ENCODE measurements around the gene SLC26A5.
"Not testable (repeated sequence)": the region's sequence is repeated elsewhere in the genome, so short reads cannot be mapped to it uniquely, and the experiment has no call there.

SLC26A5 gene

GRCh38 chr7:103405789-103406613 lies 40.0 kb downstream of the SLC26A5 start:
- not testable (repeated sequence) for H3K27ac ChIP-seq (ENCODE audit: low read depth, low read length); H3K4me3 ChIP-seq (ENCODE audit: low read depth in 1 of 2, low read length in 2 of 2); H3K27me3 ChIP-seq (ENCODE audit: control insufficient read depth in 1 of 2, insufficient read depth in 2 of 2, low read length in 2 of 2); H3K36me3 ChIP-seq (ENCODE audit: control insufficient read depth in 1 of 2, insufficient read depth in 2 of 2, low read length in 2 of 2); H3K9me3 ChIP-seq (ENCODE audit: control insufficient read depth in 1 of 2, low read length in 2 of 2); H3K4me1 ChIP-seq (ENCODE audit: control insufficient read depth in 1 of 2, insufficient read depth in 2 of 2, low read length in 2 of 2); H3K9ac ChIP-seq (ENCODE audit: low read depth in 1 of 2, low read length in 2 of 2)

DNA sequence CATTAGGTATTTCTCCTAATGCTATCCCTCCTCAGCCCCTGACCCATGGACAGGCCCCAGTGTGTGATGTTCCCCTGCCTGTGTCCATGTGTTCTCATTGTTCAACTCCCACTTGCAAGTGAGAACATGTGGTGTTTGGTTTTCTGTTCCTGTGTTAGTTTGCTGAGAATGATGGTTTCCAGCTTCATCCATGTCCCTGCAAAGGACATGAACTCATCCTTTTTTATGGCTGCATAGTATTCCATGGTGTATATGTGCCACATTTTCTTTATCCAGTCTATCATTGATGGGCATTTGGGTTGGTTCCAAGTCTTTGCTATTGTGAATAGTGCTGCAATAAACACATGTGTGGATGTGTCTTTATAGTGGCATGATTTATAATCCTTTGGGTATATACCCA lies 46.3 kb downstream of the SLC26A5 start:
- not testable (repeated sequence) for H3K9ac ChIP-seq (ENCODE audit: low read depth in 1 of 2, low read length in 2 of 2); H3K4me3 ChIP-seq (ENCODE audit: low read depth in 1 of 2, low read length in 2 of 2); H3K27ac ChIP-seq (ENCODE audit: low read depth, low read length); H3K4me1 ChIP-seq (ENCODE audit: control insufficient read depth in 1 of 2, insufficient read depth in 2 of 2, low read length in 2 of 2); H3K36me3 ChIP-seq (ENCODE audit: control insufficient read depth in 1 of 2, insufficient read depth in 2 of 2, low read length in 2 of 2); H3K9me3 ChIP-seq (ENCODE audit: control insufficient read depth in 1 of 2, low read length in 2 of 2); H3K27me3 ChIP-seq (ENCODE audit: control insufficient read depth in 1 of 2, insufficient read depth in 2 of 2, low read length in 2 of 2)

DNA sequence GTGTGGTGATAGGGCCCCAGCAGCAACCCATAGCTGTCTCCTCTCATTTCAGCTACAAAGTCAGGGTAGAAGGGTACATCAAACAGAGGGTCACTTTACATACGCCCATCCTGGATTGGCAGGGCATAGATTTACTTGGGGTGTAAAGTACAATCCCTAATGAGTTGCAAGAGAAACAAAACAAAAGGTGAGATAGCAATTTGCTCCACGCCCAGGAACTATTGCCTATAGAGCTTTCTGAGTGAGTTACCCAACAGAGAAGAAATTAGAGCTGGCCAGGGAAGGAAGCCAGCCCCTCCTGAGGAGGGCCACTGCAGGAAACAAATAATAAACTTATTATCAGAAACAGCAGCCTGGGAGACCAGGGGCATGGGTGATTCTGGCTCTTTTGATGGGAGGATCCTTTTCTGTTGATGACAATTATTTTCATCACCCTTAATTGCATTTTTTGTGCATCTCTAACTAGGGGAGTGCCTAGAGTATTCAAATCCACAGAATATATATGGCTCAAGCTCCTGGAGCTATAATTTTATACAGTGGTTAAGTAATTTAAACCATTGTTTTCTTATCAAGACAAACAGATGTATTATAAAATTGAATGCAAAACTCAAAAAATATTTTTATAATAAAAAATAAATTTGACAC lies 47.4 kb downstream of the SLC26A5 start:
- no peaks in the 10 kb centered on the region for H3K36me3 ChIP-seq (ENCODE audit: control insufficient read depth in 1 of 2, insufficient read depth in 2 of 2, low read length in 2 of 2)
- no peak overlapping the region for H3K9ac ChIP-seq (ENCODE audit: low read depth in 1 of 2, low read length in 2 of 2)
- no peak overlapping the region for H3K4me3 ChIP-seq (ENCODE audit: low read depth in 1 of 2, low read length in 2 of 2)
- H3K4me1 ChIP-seq (ENCODE audit: control insufficient read depth in 1 of 2, insufficient read depth in 2 of 2, low read length in 2 of 2), result peaks cover 6 to 7% of the 10 kb centered on the region in 2 donors
- H3K27me3 ChIP-seq (ENCODE audit: control insufficient read depth in 1 of 2, insufficient read depth in 2 of 2, low read length in 2 of 2), result no peaks in the 10 kb centered on the region
- H3K27ac ChIP-seq (ENCODE audit: low read depth, low read length), result no peak overlapping the region
- H3K9me3 ChIP-seq (ENCODE audit: control insufficient read depth in 1 of 2, low read length in 2 of 2), result no peaks in the 10 kb centered on the region

- no peak overlapping the region for H3K9ac ChIP-seq (ENCODE audit: low read depth in 1 of 2, low read length in 2 of 2)
- no peak overlapping the region for H3K4me3 ChIP-seq (ENCODE audit: low read depth in 1 of 2, low read length in 2 of 2)
- H3K27ac ChIP-seq (ENCODE audit: low read depth, low read length), result no peak overlapping the region
- peaks cover 7 to 11% of the 10 kb centered on the region in 2 donors for H3K4me1 ChIP-seq (ENCODE audit: control insufficient read depth in 1 of 2, insufficient read depth in 2 of 2, low read length in 2 of 2)
- no peaks in the 10 kb centered on the region for H3K9me3 ChIP-seq (ENCODE audit: control insufficient read depth in 1 of 2, low read length in 2 of 2)
- H3K36me3 ChIP-seq (ENCODE audit: control insufficient read depth in 1 of 2, insufficient read depth in 2 of 2, low read length in 2 of 2), result no peaks in the 10 kb centered on the region
- no peaks in the 10 kb centered on the region for H3K27me3 ChIP-seq (ENCODE audit: control insufficient read depth in 1 of 2, insufficient read depth in 2 of 2, low read length in 2 of 2)
Observed at GRCh38 chr7:103396471-103396870, 49.5 kb downstream of the SLC26A5 start.

DNA sequence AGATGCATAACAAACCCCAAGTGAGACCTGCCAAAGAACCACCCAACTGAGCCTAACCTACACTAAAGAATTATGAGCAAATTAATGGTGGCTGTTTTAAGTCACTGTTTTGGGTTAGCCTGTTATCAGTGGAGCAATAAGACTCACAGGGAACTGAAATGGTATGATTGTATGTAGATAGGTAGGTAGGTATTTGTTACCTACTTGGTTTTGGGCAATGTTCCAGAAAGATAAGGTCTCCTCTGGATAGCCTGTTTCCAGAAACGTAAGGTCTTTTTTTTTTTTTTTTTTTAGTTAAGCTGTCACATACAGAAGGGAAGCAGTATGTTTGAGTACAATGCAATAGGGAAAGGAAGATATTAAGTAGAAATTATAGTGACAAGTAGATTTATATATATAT lies 50.9 kb downstream of the SLC26A5 start:
- H3K36me3 ChIP-seq (ENCODE audit: control insufficient read depth in 1 of 2, insufficient read depth in 2 of 2, low read length in 2 of 2), result no peaks in the 10 kb centered on the region

DNA sequence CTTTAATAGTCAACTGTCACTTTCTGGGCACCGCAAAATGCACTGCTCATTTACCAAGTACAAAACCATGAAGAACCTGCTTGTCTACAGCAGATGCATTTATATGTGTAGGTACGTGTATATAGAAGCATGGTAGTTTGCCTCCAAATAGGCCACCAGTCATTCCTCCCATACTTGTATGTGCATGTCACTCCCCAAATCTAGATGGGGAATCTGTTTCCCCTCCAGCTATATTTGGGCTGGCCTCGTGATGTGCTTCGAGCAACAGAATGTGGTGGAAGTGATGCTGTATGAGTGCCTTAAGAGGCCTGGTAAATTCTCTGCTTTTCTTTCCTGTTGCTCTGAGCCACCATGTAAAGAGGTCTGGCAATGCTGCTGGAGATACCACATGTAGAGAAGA lies 51.4 kb downstream of the SLC26A5 start:
- Histone ChIP-seq H3K4me1 (ENCODE audit: control insufficient read depth in 1 of 2, insufficient read depth in 2 of 2, low read length in 2 of 2) (peaks cover 7 to 14% of the 10 kb centered on the region in 2 donors), H3K27ac (ENCODE audit: low read depth, low read length) (no peak overlapping the region), H3K9me3 (ENCODE audit: control insufficient read depth in 1 of 2, low read length in 2 of 2) (no peaks in the 10 kb centered on the region), H3K36me3 (ENCODE audit: control insufficient read depth in 1 of 2, insufficient read depth in 2 of 2, low read length in 2 of 2) (no peaks in the 10 kb centered on the region), H3K4me3 (ENCODE audit: low read depth in 1 of 2, low read length in 2 of 2) (no peak overlapping the region), H3K27me3 (ENCODE audit: control insufficient read depth in 1 of 2, insufficient read depth in 2 of 2, low read length in 2 of 2) (no peaks in the 10 kb centered on the region), H3K9ac (ENCODE audit: low read depth in 1 of 2, low read length in 2 of 2) (no peak overlapping the region)

More for the DNA sequence above, 50.9 kb downstream of the SLC26A5 start:
- no peaks in the 10 kb centered on the region for H3K27me3 ChIP-seq (ENCODE audit: control insufficient read depth in 1 of 2, insufficient read depth in 2 of 2, low read length in 2 of 2)
- no peak overlapping the region for H3K9ac ChIP-seq (ENCODE audit: low read depth in 1 of 2, low read length in 2 of 2)
- H3K4me1 ChIP-seq (ENCODE audit: control insufficient read depth in 1 of 2, insufficient read depth in 2 of 2, low read length in 2 of 2), result peaks cover 7 to 14% of the 10 kb centered on the region in 2 donors
- H3K9me3 ChIP-seq (ENCODE audit: control insufficient read depth in 1 of 2, low read length in 2 of 2), result no peaks in the 10 kb centered on the region
- H3K4me3 ChIP-seq (ENCODE audit: low read depth in 1 of 2, low read length in 2 of 2), result no peak overlapping the region
- H3K27ac ChIP-seq (ENCODE audit: low read depth, low read length), result no peak overlapping the region

DNA sequence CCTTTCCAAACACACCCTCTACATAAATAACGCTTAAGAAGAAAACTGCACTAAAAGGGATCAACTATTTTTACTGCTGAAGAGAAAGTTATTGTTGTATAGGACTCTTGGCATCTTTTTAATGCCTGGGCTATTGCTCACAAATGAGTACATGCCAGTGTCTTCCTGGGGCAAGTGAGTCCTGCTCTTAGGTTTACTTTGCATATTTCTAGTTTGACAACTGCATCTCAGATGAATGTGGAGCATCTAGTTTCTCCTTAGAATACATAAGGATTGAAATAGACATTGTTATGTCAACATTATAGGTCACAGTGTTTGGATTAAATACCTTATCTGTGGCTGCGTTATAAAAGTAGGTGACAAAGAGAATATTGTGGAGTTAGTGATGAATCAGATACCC lies 54.0 kb downstream of the SLC26A5 start:
- no peaks in the 10 kb centered on the region for H3K27me3 ChIP-seq (ENCODE audit: control insufficient read depth in 1 of 2, insufficient read depth in 2 of 2, low read length in 2 of 2)
- no peak overlapping the region for H3K4me3 ChIP-seq (ENCODE audit: low read depth in 1 of 2, low read length in 2 of 2)
- H3K9ac ChIP-seq (ENCODE audit: low read depth in 1 of 2, low read length in 2 of 2), result no peak overlapping the region
- H3K36me3 ChIP-seq (ENCODE audit: control insufficient read depth in 1 of 2, insufficient read depth in 2 of 2, low read length in 2 of 2), result no peaks in the 10 kb centered on the region
- H3K27ac ChIP-seq (ENCODE audit: low read depth, low read length), result no peak overlapping the region
- no peaks in the 10 kb centered on the region for H3K9me3 ChIP-seq (ENCODE audit: control insufficient read depth in 1 of 2, low read length in 2 of 2)
- H3K4me1 ChIP-seq (ENCODE audit: control insufficient read depth in 1 of 2, insufficient read depth in 2 of 2, low read length in 2 of 2), result peaks cover 8 to 13% of the 10 kb centered on the region in 2 donors

DNA sequence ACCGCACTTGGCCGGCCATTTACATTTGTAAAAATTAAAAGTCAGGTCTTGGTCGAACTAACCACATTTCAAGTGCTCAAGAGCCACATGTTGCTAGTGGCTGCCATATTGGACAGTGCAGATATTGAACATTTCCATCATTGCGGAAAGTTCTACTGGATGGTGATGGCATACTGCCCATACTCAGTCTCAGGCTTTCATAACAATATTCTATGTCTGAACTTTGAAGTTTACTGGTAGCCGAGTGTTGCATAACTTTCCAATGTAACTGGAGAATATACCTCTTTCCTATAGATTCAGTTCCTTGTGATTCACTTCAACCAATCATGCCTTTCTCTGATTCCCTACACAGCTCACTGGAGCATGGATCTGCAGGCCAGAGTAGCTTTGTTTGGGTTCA lies 54.9 kb downstream of the SLC26A5 start:
- no peak overlapping the region for H3K27ac ChIP-seq (ENCODE audit: low read depth, low read length)

GRCh38 chr7:103389263-103389662 lies 56.7 kb downstream of the SLC26A5 start:
- Histone ChIP-seq H3K36me3 (ENCODE audit: control insufficient read depth in 1 of 2, insufficient read depth in 2 of 2, low read length in 2 of 2) (no peaks in the 10 kb centered on the region), H3K9ac (ENCODE audit: low read depth in 1 of 2, low read length in 2 of 2) (no peak overlapping the region), H3K9me3 (ENCODE audit: control insufficient read depth in 1 of 2, low read length in 2 of 2) (no peaks in the 10 kb centered on the region), H3K4me3 (ENCODE audit: low read depth in 1 of 2, low read length in 2 of 2) (no peak overlapping the region), H3K27ac (ENCODE audit: low read depth, low read length) (no peak overlapping the region), H3K27me3 (ENCODE audit: control insufficient read depth in 1 of 2, insufficient read depth in 2 of 2, low read length in 2 of 2) (no peaks in the 10 kb centered on the region), H3K4me1 (ENCODE audit: control insufficient read depth in 1 of 2, insufficient read depth in 2 of 2, low read length in 2 of 2) (peaks cover 6 to 8% of the 10 kb centered on the region in 2 donors)

More for the DNA sequence above, 54.9 kb downstream of the SLC26A5 start:
- Histone ChIP-seq H3K36me3 (ENCODE audit: control insufficient read depth in 1 of 2, insufficient read depth in 2 of 2, low read length in 2 of 2) (no peaks in the 10 kb centered on the region), H3K4me3 (ENCODE audit: low read depth in 1 of 2, low read length in 2 of 2) (no peak overlapping the region), H3K9ac (ENCODE audit: low read depth in 1 of 2, low read length in 2 of 2) (no peak overlapping the region), H3K4me1 (ENCODE audit: control insufficient read depth in 1 of 2, insufficient read depth in 2 of 2, low read length in 2 of 2) (peaks cover 8 to 10% of the 10 kb centered on the region in 2 donors), H3K9me3 (ENCODE audit: control insufficient read depth in 1 of 2, low read length in 2 of 2) (no peaks in the 10 kb centered on the region), H3K27me3 (ENCODE audit: control insufficient read depth in 1 of 2, insufficient read depth in 2 of 2, low read length in 2 of 2) (no peaks in the 10 kb centered on the region)

- H3K27ac ChIP-seq (ENCODE audit: low read depth, low read length), result no peak overlapping the region
- H3K9ac ChIP-seq (ENCODE audit: low read depth in 1 of 2, low read length in 2 of 2), result no peak overlapping the region
- peaks cover 6 to 8% of the 10 kb centered on the region in 2 donors for H3K4me1 ChIP-seq (ENCODE audit: control insufficient read depth in 1 of 2, insufficient read depth in 2 of 2, low read length in 2 of 2)
- no peaks in the 10 kb centered on the region for H3K9me3 ChIP-seq (ENCODE audit: control insufficient read depth in 1 of 2, low read length in 2 of 2)
- H3K36me3 ChIP-seq (ENCODE audit: control insufficient read depth in 1 of 2, insufficient read depth in 2 of 2, low read length in 2 of 2), result no peaks in the 10 kb centered on the region
- no peak overlapping the region for H3K4me3 ChIP-seq (ENCODE audit: low read depth in 1 of 2, low read length in 2 of 2)
- H3K27me3 ChIP-seq (ENCODE audit: control insufficient read depth in 1 of 2, insufficient read depth in 2 of 2, low read length in 2 of 2), result no peaks in the 10 kb centered on the region
Observed at GRCh38 chr7:103388469-103389140, 57.4 kb downstream of the SLC26A5 start.
